IPS DF 6.9 (cell line): Measurements from ENCODE around the gene AOX1.
"Not testable (repeated sequence)": the region's sequence is repeated elsewhere in the genome, so short reads cannot be mapped to it uniquely, and the experiment has no call there.

Experiments used
- DNase-seq: peaks from one replicate; pipeline ENCODE4 v3.0.0-alpha.2; 2013; ENCODE audit warnings: low read depth, low spot score
- H3K27ac ChIP-seq: one replicate; pipeline ENCODE4 v1.5.1; 2013; ENCODE audit warnings: low read length, control low read depth
- H3K27me3 ChIP-seq: 2 replicates; pipeline ENCODE4 v1.6.1; 2013; ENCODE audit warnings: mild to moderate bottlenecking, low read length; ENCODE audit not compliant: control insufficient read depth, insufficient read depth
- H3K36me3 ChIP-seq: 2 replicates; pipeline ENCODE4 v1.6.1; 2013; ENCODE audit warnings: low read length; ENCODE audit not compliant: control insufficient read depth, insufficient read depth
- H3K4me1 ChIP-seq: 2 replicates; pipeline ENCODE4 v1.6.1; 2013; ENCODE audit warnings: low read length; ENCODE audit not compliant: control insufficient read depth, insufficient read depth
- H3K4me3 ChIP-seq: 2 replicates; pipeline ENCODE4 v1.5.1; 2013; ENCODE audit warnings: mild to moderate bottlenecking, low read length
- H3K9me3 ChIP-seq: 2 replicates; pipeline ENCODE4 v1.6.1; 2013; ENCODE audit warnings: low read length, inconsistent platforms; ENCODE audit not compliant: control insufficient read depth, insufficient read depth
- WGBS: extraction: QIAGEN DNeasy Blood & Tissue Kit; methylation state at CpG from one replicate; pipeline ENCODE4 v1.1.7; 2013; ENCODE audit warnings: mixed read lengths, missing lambda C conversion rate; ENCODE audit not compliant: insufficient read length, insufficient coverage; 5-methylcytosine and 5-hydroxymethylcytosine counted together

Gene AOX1

DNA sequence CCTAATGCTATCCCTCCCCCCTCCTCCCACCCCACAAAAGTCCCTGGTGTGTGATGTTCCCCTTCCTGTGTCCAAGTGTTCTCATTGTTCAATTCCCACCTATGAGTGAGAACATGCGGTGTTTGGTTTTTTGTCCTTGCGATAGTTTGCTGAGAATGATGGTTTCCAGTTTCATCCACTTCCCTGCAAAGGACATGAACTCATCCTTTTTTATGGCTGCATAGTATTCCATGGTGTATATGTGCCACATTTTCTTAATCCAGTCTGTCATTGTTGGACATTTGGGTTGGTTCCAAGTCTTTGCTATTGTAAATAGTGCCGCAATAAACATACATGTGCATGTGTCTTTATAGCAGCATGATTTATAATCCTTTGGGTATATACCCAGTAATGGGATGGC, 129.2 kb downstream of the AOX1 start:
- H3K9me3 ChIP-seq, DNase-seq, H3K27me3 ChIP-seq, H3K27ac ChIP-seq, H3K36me3 ChIP-seq, H3K4me1 ChIP-seq, H3K4me3 ChIP-seq: not testable (repeated sequence)
- WGBS: no CpG with 5 or more reads among the region's 3 CpGs

DNA sequence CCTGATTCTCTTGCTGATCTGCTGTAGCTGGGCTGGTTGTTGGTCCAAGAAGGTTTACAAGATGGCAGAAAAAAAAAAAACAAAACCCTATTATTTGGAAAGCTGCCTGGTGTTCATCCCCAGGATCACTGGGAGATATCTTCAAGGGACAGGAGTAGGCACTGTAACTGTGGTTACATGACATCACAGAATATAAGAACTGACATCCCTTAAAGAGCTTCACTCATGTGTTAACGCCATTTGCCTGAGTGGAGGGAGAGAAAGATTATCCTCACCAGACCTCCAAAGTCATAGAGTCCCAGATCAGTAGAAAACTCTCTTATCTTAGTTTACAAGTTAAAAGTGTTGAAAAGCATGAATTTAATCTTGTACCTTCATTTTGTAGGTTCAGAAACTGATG, 130.6 kb downstream of the AOX1 start:
- WGBS: no CpG with 5 or more reads among the region's 1 CpG
- H3K4me3 ChIP-seq: no peak overlapping the region
- H3K9me3 ChIP-seq: no peaks in the 10 kb centered on the region
- no peaks in the 10 kb centered on the region for H3K27me3 ChIP-seq
- H3K4me1 ChIP-seq: 0 out of 2 replicates have a peak, but pooled peaks cover 1% of the 10 kb centered on the region
- no peaks in the 10 kb centered on the region for H3K36me3 ChIP-seq
- no peak overlapping the region for H3K27ac ChIP-seq
- no peak for DNase-seq
